Transverse colon (tissue), 4 donors: ENCODE measurements around the gene PRDM5.

Experiments
- CTCF ChIP-seq, 5 experiments: fragments of 200-600 bp in 3 of 5; fragments of 450-650 bp in 2 of 5; sonication (generic) in 3 of 5; IDR thresholded peaks; 1 replicate in 2 of 5; 2 replicates in 3 of 5; pipeline ENCODE4 v1.5.1; 2016 to 2017; ENCODE audit warnings: antibody characterized with exemption in 5 of 5, inconsistent platforms in 3 of 5, mild to moderate bottlenecking in 2 of 5, moderate library complexity in 1 of 5
- EP300 ChIP-seq: sonication (generic); formaldehyde crosslinking; IDR thresholded peaks from one replicate; pipeline ENCODE4 v1.6.1; 2017; ENCODE audit warnings: antibody characterized with exemption, low read depth
- POLR2AphosphoS5 ChIP-seq, 3 donors: sonication (generic); formaldehyde crosslinking; IDR thresholded peaks; one replicate each; pipeline ENCODE4 v1.6.1; 2016; ENCODE audit warnings: antibody characterized with exemption in 3 of 3

DNA sequence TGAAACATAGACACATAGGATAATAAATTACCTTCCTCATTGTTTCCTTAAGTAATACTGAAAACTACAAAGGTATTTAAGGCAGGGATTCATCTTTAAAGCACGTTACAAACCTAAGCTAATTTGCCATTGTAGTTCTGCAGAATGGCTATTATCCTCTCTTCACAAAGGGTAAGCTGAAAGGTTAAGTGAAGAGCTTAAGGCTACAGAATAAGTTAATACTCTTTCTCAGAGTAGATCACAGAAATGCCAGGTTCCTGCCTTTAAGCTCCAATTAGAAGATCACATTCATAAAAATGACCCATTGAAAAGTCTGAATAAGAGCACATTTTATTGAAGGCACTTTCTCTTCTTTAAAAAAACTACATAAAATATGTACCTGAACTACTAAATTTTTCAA, 42.1 kb upstream of the PRDM5 start:
- TF ChIP-seq CTCF (IDR thresholded peaks at IDR 0.05) (no peak), EP300 (no peak), POLR2AphosphoS5 (IDR thresholded peaks at IDR 0.05) (no peak)
